Panc1 (cell line): ENCODE data around the gene SDC1. TPM values are rescaled to one million over a fixed set of nuclear protein-coding genes. Genes with fewer than 3 reads are reported as not detected.

Source experiments
- ATAC-seq: fragments of 200-7000 bp; cut with Tn5 transposase; 2 replicates; pipeline ENCODE4 v1.9.1; 2020; ENCODE audit warnings: mild to moderate bottlenecking, moderate library complexity
- BruUV-seq: library from RNA; stranded (reverse); fragments of 400-500 nt; replicated peaks from 2 replicates; lab custom pipeline; 2021; lab: Mats Ljungman, UMichigan
- CTCF ChIA-PET: fragments of 300-600 bp; sonication (Branson Sonifier 250); formaldehyde crosslinking; loops from one replicate; lab custom pipeline; 2022; ENCODE audit warnings: antibody characterized with exemption; lab: Charles Lee
- POLR2A ChIA-PET: fragments of 300-600 bp; sonication (Branson Sonifier 250); formaldehyde crosslinking; loops from one replicate; lab custom pipeline; 2022; ENCODE audit warnings: antibody characterized with exemption; lab: Charles Lee
- DNase-seq: peaks from one replicate; pipeline ENCODE4 v3.0.0-alpha.2; 2010; ENCODE audit warnings: low read depth, low spot score
- H3K27ac ChIP-seq: 2 replicates; pipeline ENCODE4 v1.5.1; 2011; ENCODE audit warnings: mild to moderate bottlenecking, low read length, inconsistent platforms
- H3K27me3 ChIP-seq: fragments of 200-500 bp; sonication (Bioruptor generic); 2 replicates; pipeline ENCODE4 v1.6.0; 2014; ENCODE audit warnings: low read length, inconsistent platforms; ENCODE audit not compliant: control insufficient read depth, insufficient read depth
- H3K36me3 ChIP-seq: fragments of 200-500 bp; sonication (Bioruptor generic); 2 replicates; pipeline ENCODE4 v1.5.1; 2014; ENCODE audit warnings: inconsistent platforms, mild to moderate bottlenecking, low read length, moderate library complexity; ENCODE audit not compliant: control insufficient read depth, insufficient read depth
- H3K4me1 ChIP-seq: 2 replicates; pipeline ENCODE4 v1.5.1; 2011; ENCODE audit warnings: inconsistent platforms, mild to moderate bottlenecking, low read length, moderate library complexity; ENCODE audit not compliant: control insufficient read depth, insufficient read depth
- H3K4me3 ChIP-seq, 2 experiments: 2 replicates each; pipeline ENCODE4 v1.5.1; 2011 to 2012; ENCODE audit warnings: low read depth in 2 of 2, low read length in 2 of 2, mild to moderate bottlenecking in 2 of 2, inconsistent platforms in 1 of 2, moderate library complexity in 1 of 2
- H3K9me3 ChIP-seq: fragments of 200-500 bp; sonication (Bioruptor generic); 2 replicates; pipeline ENCODE4 v1.5.1; 2014; ENCODE audit warnings: low read depth, mild to moderate bottlenecking, inconsistent platforms, low read length, moderate library complexity; ENCODE audit not compliant: control insufficient read depth, insufficient read depth
- CTCF ChIP-seq: fragments of 450-650 bp; IDR thresholded peaks from 2 replicates; pipeline ENCODE4 v1.5.1; 2017; ENCODE audit warnings: mild to moderate bottlenecking
- POLR2AphosphoS5 ChIP-seq: IDR thresholded peaks from 2 replicates; pipeline ENCODE4 v1.6.1; 2012; ENCODE audit warnings: mild to moderate bottlenecking, low read depth, low read length, moderate library complexity
- REST ChIP-seq, 2 experiments: IDR thresholded peaks; 2 replicates each; pipeline ENCODE4 v1.6.1; 2011 to 2012; ENCODE audit warnings: low read depth in 2 of 2, control low read depth in 1 of 2, low read length in 1 of 2, mild to moderate bottlenecking in 1 of 2, moderate library complexity in 1 of 2; ENCODE audit not compliant: insufficient read depth in 1 of 2
- SIN3A ChIP-seq: IDR thresholded peaks from 2 replicates; pipeline ENCODE4 v1.6.1; 2012; ENCODE audit warnings: low read depth, mild to moderate bottlenecking, low read length, moderate library complexity, borderline replicate concordance; ENCODE audit not compliant: insufficient read depth
- TCF7L2 ChIP-seq: IDR thresholded peaks from 2 replicates; pipeline ENCODE4 v1.6.1; 2011; ENCODE audit warnings: mild to moderate bottlenecking, low read depth, low read length, inconsistent platforms
- in situ Hi-C: cut with HindIII; loops from 2 replicates; pipeline ENCODE4 v1.10.0; 2016; ENCODE audit warnings: low sequenced_read_pairs, low pct_unique_long_range_greater_than_20kb
- intact Hi-C: fragments of 100-400 bp; cut with micrococcal nuclease; formaldehyde crosslinking; loops from one replicate; pipeline ENCODE4 v1.10.0; 2022; ENCODE audit not compliant: unreplicated experiment
- total RNA-seq: library from RNA; stranded (reverse); gene quantifications from one replicate; pipeline ENCODE4 v1.2.1, GENCODE V29; 2021; ENCODE audit not compliant: unreplicated experiment

SDC1 gene
- total RNA-seq, 1 experiment from 2014 or later: 93.0 TPM

GRCh38 chr2:20200697-20201555 is 24.0 kb downstream of the SDC1 start:
- in situ Hi-C loops (no loop called here), intact Hi-C loops (no loop called here)
- Histone ChIP-seq H3K27me3 (no peaks in the 10 kb centered on the region), H3K9me3 (no peaks in the 10 kb centered on the region), H3K4me3 (no peak overlapping the region), H3K27ac (no peak overlapping the region), H3K4me1 (no peaks in the 10 kb centered on the region), H3K36me3 (no peaks in the 10 kb centered on the region)
- TF ChIP-seq TCF7L2: no peak
- TF ChIP-seq CTCF: no peak
- TF ChIP-seq SIN3A: no peak
- no peak for TF ChIP-seq POLR2AphosphoS5
- no peak for TF ChIP-seq REST (IDR thresholded peaks at IDR 0.05; ENCODE audit: insufficient read depth in 1 of 2, low read depth in 2 of 2, low read length in 1 of 2)
- DNase-seq (no peak), ATAC-seq (no peak)
- ChIA-PET CTCF (no interaction called here), POLR2A (no interaction called here)
- no TSS peak for BruUV-seq

- Histone ChIP-seq H3K36me3 (no peaks in the 10 kb centered on the region), H3K4me3 (no peak overlapping the region), H3K27me3 (no peaks in the 10 kb centered on the region), H3K9me3 (no peaks in the 10 kb centered on the region), H3K27ac (no peak overlapping the region), H3K4me1 (no peaks in the 10 kb centered on the region)
- no peak for TF ChIP-seq CTCF
- no peak for TF ChIP-seq TCF7L2
- no peak for TF ChIP-seq POLR2AphosphoS5
- ATAC-seq (no peak), DNase-seq (no peak)
- in situ Hi-C loops (no loop called here), intact Hi-C loops (no loop called here)
- POLR2A ChIA-PET: no interaction called here
- no TSS peak for BruUV-seq
- CTCF ChIA-PET: no interaction called here
These were observed 25.2 kb downstream of the SDC1 start for GRCh38 chr2:20199633-20200270.
